SK-N-DZ (cell line): ENCODE data around the gene MED15.

Experiments
- DNase-seq: peaks from one replicate; pipeline ENCODE4 v3.0.0-alpha.2; 2015; ENCODE audit warnings: low spot score
- small RNA-seq, 2 experiments: library from RNA; depleted of rRNA; stranded (forward); fragments of <200 nt; gene quantifications; one replicate each; pipeline ENCODE3, GENCODE V24; 2014

MED15 gene

GRCh38 chr22:20622650-20623339, 115.4 kb downstream of the MED15 start:
- DNase-seq: no peak

DNA sequence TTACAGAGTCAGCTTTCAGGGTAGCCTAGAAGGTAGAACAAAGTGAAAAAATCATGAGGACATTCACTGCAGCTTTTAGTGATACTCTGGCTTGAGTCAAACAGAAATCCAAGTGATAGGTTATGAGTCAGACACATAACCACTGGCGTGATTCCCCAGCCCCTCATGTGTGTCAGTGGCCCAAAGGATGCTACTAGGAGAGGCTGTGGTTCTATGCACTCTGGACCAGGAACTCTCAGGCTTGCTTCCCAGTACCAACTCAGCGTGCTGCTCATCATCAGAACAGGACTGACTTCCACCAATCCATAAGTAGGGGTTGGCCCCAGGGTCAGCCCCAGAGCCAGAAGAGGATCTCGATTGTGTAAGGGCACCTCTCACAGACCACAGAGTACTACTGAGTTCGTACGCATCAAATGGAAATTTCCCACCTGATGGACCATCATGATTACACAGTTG, 116.8 kb downstream of the MED15 start:
- no peak for DNase-seq

DNA sequence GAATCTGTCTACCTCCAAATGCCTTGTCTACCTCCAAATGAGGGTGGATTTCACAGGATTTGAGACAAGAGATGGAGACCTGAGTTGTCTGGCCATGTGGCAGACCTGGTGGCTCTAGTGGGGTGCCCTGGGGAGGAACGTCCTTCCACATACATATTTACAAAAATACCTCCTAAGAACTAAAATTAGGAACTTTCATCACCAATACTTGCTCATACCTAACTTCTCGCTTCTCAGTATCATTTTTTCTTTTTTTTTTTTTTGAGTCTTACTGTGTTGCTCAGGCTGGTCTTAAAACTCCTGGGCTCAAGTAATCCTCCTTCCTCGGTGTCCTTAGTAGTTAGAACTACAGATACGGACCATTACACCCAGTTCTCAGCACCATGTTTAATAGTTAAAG, 117.9 kb downstream of the MED15 start:
- no peak for DNase-seq

DNA sequence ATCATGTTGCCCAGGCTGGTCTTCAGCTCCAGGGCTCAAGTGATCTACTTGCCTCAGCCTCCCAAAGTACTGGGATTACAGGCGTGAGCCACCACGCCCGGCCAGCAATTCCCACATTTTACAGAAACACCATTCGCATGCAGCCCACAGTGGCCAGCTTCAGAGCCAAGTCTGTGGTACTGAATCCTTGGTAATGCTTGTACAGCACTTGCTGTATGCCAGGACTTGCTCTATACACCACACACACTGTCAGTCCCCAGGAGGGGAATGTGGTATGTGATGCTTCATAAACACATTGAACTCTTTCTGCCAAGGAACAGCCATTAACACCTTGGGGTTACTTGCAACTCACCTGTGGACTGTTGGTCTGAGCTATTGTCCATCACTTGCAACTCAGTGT, 119.4 kb downstream of the MED15 start:
- no peak for DNase-seq

DNA sequence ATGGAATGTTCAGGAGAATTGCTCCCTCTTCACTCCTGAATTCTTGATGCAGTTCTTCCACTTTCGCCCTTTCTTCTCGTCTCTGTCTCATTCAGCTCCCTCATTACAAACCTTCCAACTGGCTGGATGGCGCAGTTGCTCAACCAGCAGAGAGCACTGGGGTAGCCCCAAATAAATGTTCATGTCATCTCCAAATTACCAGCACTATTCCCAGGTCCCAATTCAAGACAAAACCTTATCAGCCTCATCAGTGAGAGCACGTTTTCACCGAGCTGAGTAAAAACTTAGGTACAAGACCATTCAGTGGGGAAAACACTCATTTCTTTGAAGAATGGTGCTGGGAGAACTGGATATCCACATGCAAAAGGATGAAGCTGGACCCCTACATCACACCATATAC, 120.0 kb downstream of the MED15 start:
- DNase-seq: no peak

DNA sequence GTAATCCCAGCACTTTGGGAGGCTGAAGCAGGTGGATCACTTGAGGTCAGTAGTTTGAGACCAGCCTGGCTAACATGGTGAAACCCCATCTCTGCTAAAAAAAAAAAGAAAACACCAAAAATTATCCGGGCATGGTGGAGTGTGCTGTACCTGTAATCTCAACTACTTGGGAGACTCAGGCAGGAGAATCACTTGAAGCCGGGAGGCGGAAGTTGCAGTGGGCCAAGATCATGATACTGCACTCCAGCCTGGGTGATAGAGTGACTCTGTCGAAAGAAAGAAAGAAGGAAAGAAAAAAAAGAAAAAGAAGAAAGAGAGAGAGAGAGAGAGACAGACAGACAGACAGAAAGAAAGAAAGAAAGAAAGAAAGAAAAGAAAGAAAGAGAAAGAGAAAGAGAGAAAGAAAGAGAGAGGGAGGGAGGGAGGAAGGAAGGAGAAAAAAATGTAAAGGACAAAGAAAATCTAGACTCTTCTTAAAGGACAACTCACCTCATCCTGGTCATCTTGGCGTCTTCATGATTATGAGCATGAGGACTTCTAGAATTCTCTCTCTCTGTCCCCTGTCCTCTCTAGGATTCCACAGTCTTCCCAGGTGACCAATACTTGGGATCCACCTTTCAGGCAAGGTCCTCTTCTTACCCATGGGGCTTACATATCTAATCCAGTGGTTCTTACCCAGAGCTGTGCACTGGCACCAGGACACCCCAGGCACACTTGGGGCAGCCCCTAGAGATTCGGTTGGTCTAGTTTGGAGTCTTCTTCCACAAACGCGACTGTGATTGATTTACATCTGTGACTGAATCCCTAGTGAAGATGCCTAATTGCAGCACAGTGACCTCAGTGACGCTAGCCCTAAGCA, 120.9 kb downstream of the MED15 start:
- no peak for DNase-seq

GRCh38 chr22:20629401-20629800, 122.0 kb downstream of the MED15 start:
- DNase-seq: no peak

DNA sequence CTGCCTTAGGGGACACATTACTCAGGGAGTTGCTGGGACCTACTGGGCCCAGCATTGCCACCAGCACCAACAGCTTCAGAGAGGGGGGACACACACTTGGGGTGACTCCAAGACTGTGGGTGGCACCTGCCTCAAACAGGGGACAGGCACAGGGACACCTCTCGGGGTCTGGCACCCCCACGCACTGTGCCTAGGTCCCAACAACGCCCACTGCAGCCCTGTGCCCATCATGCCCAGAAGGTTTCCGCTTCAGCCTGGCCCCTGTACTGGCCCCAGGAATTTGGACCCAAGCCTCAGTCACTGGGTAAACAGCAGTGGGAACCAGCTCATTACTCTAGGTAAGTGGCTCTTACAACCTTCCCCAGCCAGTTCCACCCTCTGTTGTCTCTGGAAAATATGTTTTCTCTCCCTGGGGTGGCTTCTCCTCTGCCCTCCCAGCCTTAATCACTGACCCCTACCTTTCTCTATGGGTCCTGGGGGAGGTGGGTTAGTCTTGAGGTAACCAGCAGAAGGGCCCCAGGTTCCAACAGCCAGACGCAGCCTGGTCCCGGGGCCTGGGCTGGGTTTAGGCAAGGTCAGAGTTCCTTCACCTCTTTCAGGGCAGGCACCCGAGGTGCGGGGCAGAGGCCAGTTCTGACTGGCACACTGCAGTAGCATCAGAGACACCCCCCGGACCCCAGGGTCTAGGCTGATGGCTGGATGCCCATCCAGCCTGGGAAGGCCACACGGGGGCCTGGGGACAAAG, 123.6 kb downstream of the MED15 start:
- DNase-seq: no peak

DNA sequence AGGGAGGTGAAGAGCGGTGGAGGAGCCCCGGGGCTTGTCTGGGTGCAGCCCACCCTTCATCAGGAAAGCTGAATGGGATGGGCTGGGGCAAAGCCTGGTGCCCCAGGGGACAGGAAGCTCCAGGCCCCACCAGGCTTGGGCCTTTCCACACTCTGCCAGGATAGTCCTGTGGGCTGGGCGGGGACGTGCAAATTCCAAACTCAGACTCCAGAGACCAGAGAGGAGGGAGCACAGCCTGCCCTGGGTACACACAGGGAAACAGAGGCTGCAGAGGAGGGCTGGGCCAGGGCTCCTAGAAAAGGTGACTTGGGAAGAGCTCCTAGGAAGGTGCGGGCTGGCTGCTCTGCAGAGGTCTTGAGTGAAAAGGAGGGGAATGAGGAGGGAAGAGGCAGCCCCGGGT, 124.7 kb downstream of the MED15 start:
- no peak for DNase-seq

- DNase-seq: no peak
Observed at GRCh38 chr22:20632518-20632917, 125.1 kb downstream of the MED15 start.

GRCh38 chr22:20634560-20635226, 127.3 kb downstream of the MED15 start:
- no peak for DNase-seq

DNA sequence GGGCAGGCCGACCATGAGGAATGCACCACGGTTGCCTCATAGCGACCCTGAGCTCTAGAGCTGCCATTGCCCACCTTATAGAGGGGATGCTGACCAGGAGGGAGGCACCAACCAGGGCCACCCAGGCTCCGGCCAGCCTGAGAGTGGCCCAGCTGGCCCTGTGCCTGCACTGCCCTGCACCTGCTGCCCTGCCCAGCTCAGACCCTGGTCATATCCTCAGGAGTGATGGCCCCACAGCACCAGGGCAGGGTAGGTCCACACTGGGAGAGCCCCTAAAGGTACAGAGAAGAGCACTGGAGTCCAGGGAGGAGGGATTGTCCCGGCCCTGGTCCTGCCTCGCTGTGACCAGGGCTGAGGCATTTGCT, 127.8 kb downstream of the MED15 start:
- no peak for DNase-seq

DNA sequence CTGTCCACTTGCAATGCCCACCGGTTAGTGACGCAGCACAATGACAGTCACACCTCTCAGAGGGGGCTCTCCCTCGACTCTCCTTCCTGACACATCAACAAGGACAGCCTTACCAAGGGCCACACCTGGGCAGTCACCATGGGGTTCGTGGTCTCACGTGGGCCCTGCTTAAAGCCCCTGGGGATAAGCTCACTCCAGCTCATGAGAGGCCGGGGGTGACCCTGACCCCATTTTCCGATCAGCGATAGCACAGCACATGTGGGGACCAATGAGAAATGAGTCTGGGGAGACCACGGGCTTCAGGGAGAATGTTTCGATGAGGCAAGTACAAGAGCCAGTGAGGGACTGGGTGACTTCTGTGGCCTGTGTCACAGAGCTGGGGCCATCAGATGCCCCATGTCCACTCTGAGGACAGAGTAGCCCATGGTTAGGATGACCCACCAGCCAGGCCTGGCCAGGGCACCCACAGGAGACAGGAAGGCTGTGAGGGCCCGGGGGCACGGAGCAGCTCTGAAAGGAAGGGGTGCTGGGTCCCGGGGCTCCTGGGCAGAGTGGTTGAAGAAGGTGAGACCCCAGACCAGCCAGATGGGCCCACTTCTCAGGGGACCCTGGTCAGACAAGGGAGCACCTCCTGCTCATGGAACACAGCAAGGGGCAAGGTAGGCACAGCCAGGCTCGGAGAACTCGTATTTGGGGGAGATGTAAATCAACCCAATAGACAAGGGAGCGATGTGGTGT, 128.8 kb downstream of the MED15 start:
- no peak for DNase-seq

DNA sequence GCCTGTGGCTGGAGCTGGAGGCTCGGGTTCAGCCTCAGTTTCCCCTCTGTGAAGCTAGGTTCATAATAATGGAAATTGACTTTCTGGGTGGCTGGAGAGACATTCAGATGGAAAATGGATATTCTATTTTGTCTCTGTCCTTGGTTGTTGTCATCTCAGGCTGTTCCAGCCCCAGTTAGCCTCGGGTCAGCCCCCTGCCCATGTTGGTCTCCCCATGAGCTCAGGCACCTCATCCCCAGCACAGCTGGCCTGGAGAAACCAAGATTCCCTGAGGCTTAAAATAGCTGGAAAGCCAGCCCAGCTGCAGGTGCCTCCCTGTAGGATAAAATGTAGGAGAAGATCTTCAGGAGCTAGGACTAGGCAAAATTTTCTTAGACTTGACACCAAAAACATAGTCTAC, 129.5 kb downstream of the MED15 start:
- DNase-seq: no peak

Small RNA genes within 50 kb of the gene (small RNA-seq; reads per million reads assigned to genes)
- gene IGLL4P (0 reads per million in 2 experiments), gene RF00019 (0 reads per million in 2 experiments), gene RN7SL812P (0 reads per million in 2 experiments), gene RNY1P9 (0 to 0.22 reads per million in 2 experiments)
